Astrocyte (in vitro differentiated cells and primary cell): ENCODE measurements around the gene FSIP1.

Source experiments
- CTCF ChIP-seq: IDR thresholded peaks from 2 replicates; pipeline ENCODE4 v1.5.1; 2011; ENCODE audit warnings: low read depth, mild to moderate bottlenecking, inconsistent platforms, low read length, moderate library complexity; ENCODE audit not compliant: insufficient read depth
- EZH2 ChIP-seq: IDR thresholded peaks from 2 replicates; pipeline ENCODE4 v1.6.1; 2012; ENCODE audit warnings: mild to moderate bottlenecking, low read length, inconsistent platforms; ENCODE audit not compliant: insufficient read depth

DNA sequence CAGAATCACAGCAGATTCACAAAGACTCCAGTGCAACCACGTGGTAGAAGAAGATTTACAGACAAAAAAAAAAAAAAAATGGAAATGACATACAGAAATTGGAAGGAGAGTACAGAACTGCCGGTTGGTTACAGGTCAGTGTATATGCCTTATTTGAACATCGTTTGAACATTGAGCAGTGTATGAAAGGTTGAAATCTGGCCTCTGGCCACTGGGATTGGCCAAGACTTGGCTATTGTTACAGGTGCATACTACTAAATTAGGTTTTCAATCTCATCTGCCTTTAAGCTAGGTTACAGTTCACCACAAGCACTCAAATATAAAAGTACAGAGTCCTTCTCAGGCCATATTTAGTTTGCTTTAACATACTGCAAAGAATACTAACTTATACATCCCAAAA is 142.0 kb downstream of the FSIP1 start:
- TF ChIP-seq CTCF = no peak
- TF ChIP-seq EZH2 = no peak
